ENCODE data around the gene PIK3AP1. TPM values are rescaled to one million over a fixed set of nuclear protein-coding genes. Genes with fewer than 3 reads are reported as not detected.

PIK3AP1 gene
- polyA plus RNA-seq, 1 of the 3 experiments (the other 2 are of a cell fraction), result 0.07 TPM

DNA sequence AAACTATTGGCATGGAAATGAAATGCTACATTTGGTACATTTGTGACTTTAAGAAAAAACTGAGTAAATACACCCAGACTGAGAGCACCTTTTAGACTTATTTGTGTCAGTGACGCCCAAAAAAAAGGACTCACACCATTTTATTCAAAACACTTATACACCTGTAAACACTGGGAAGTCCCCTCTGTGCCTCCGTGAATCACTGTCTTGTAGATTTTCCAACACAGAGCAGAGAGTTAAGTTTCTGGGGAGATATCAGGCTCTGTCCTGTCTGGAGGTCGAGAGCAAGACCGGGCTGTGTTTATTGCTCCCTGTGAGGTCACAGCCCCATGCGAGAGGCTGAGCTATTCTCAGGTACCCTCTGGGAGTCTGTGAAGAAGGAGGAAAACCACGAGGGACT lies 72.8 kb downstream of the PIK3AP1 start:
- H3K79me2 ChIP-seq (ENCODE audit: insufficient read depth), result no peaks in the 10 kb centered on the region
- H3K4me3 ChIP-seq (ENCODE audit: low read depth in 2 of 2, low read length in 1 of 2), result no peak overlapping the region
- no peaks in the 10 kb centered on the region for H3K9me2 ChIP-seq
- no peak overlapping the region; the same call in 1 of the 2 replicates for H2AFZ ChIP-seq (ENCODE audit: low read depth)
- H3K4me2 ChIP-seq, result no peak overlapping the region
- H3K27ac ChIP-seq (ENCODE audit: low read depth in 2 of 2, low read length in 1 of 2), result no peak overlapping the region
- no peaks in the 10 kb centered on the region for H3K36me3 ChIP-seq (replicated peaks in 1 of 2; ENCODE audit: control insufficient read depth in 1 of 2, insufficient read depth in 2 of 2, low read length in 1 of 2)
- no peak overlapping the region for H3K9ac ChIP-seq
- H3F3A ChIP-seq (replicated peaks; ENCODE audit: insufficient read depth), result no peaks in the 10 kb centered on the region
- TF ChIP-seq GATA2 (CRISPR knock-in tag; IDR thresholded peaks at IDR 0.05), result no peak
- no peak for TF ChIP-seq RAD21 (IDR thresholded peaks at IDR 0.05; ENCODE audit: low read length)
- H4K20me1 ChIP-seq (ENCODE audit: insufficient read depth), result no peaks in the 10 kb centered on the region
- DNase-seq, result no peak
- 58% methylated on average over 5 of the region's 6 CpGs for WGBS (ENCODE audit: low lambda C conversion rate)
- H3K27me3 ChIP-seq (ENCODE audit: insufficient read depth), result no peaks in the 10 kb centered on the region; the same call in 1 of the 2 replicates
- ChIA-PET POLR2A (no interaction called here), CTCF (interaction anchor here (0.6 kb wide), 1 partner anchor 158 kb away, joined by 3 read pairs; no protein-coding TSS in a partner anchor)
- no peaks in the 10 kb centered on the region for H3K4me1 ChIP-seq (ENCODE audit: control insufficient read depth in 1 of 2, insufficient read depth in 2 of 2, low read depth in 1 of 2, low read length in 1 of 2)
- H3K9me3 ChIP-seq, result no peaks in the 10 kb centered on the region

DNA sequence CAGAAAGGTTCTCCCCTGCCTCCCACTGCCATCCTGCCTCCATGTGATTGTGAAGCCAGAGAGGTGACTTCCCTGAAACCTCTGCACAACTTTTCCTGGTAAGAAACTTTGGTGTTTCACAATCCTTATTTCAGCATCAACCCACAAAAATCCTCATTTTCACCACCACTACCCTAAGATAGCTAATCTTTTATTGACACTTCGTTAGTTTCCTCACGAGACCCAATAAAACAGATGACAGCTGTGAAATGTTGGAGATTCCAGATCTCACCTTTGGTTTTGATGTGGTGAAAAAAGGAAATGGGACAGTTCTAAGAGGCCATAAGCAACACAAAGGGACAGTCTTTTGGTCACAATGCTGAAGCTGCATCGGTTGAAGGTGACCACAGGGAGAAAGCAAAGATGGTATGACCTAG lies 73.6 kb downstream of the PIK3AP1 start:
- H3K4me1 ChIP-seq (ENCODE audit: control insufficient read depth in 1 of 2, insufficient read depth in 2 of 2, low read depth in 1 of 2, low read length in 1 of 2), result no peaks in the 10 kb centered on the region
- no peak overlapping the region for H3K4me3 ChIP-seq (ENCODE audit: low read depth in 2 of 2, low read length in 1 of 2)
- H3K27me3 ChIP-seq (ENCODE audit: insufficient read depth), result no peaks in the 10 kb centered on the region; the same call in 1 of the 2 replicates
- H3F3A ChIP-seq (replicated peaks; ENCODE audit: insufficient read depth), result no peaks in the 10 kb centered on the region
- no peaks in the 10 kb centered on the region for H3K9me3 ChIP-seq
- no peaks in the 10 kb centered on the region for H3K9me2 ChIP-seq
- WGBS (ENCODE audit: low lambda C conversion rate), result 53% methylated on average over 3 of the region's 3 CpGs
- CTCF ChIA-PET, result interaction anchor here (0.6 kb wide), 2 partner anchors 307 to 367 kb away, joined by 3 read pairs; no protein-coding TSS in a partner anchor
- POLR2A ChIA-PET, result no interaction called here
- no peak overlapping the region for H3K9ac ChIP-seq
- no peak overlapping the region for H3K4me2 ChIP-seq
- H3K36me3 ChIP-seq (replicated peaks in 1 of 2; ENCODE audit: control insufficient read depth in 1 of 2, insufficient read depth in 2 of 2, low read length in 1 of 2), result no peaks in the 10 kb centered on the region
- DNase-seq, result no peak
- TF ChIP-seq MEF2A (IDR thresholded peaks at IDR 0.05; ENCODE audit: borderline replicate concordance, low read depth) (no peak), SIN3A (IDR thresholded peaks at IDR 0.05; ENCODE audit: borderline replicate concordance, low read depth, low read length) (no peak), NFIC (IDR thresholded peaks at IDR 0.05; ENCODE audit: borderline replicate concordance) (no peak)
- no peaks in the 10 kb centered on the region for H4K20me1 ChIP-seq (ENCODE audit: insufficient read depth)
- H2AFZ ChIP-seq (ENCODE audit: low read depth), result no peak overlapping the region
- no peak overlapping the region for H3K27ac ChIP-seq (ENCODE audit: low read depth in 2 of 2, low read length in 1 of 2)
- H3K79me2 ChIP-seq (ENCODE audit: insufficient read depth), result no peaks in the 10 kb centered on the region

DNA sequence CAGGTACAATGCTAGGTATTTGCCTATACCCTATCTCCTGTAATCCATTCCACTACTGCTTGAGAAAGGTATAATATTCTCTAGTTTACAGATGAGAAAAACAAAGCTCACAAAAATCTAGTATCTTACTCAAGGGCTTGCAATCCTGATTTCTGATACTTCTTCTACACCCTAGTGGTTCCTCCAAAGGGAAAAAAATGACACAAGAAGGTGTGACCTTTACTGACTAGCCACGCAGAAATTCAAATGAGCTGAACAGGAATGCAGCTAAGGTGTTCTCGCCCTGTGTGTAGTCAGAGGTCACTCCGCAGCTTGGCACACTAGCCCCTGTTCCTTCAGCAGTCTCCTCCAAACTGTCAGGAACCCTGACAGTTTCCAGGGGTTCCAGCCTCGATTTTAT lies 74.0 kb downstream of the PIK3AP1 start:
- no peaks in the 10 kb centered on the region; the same call in 1 of the 2 replicates for H3K27me3 ChIP-seq (ENCODE audit: insufficient read depth)
- no peaks in the 10 kb centered on the region for H3K9me3 ChIP-seq
- DNase-seq, result no peak
- ChIA-PET CTCF (interaction anchor here (0.6 kb wide), 2 partner anchors 308 to 366 kb away, joined by 3 read pairs; no protein-coding TSS in a partner anchor), POLR2A (no interaction called here)
- no peak overlapping the region for H3K27ac ChIP-seq (ENCODE audit: low read depth in 2 of 2, low read length in 1 of 2)
- no peaks in the 10 kb centered on the region for H3F3A ChIP-seq (replicated peaks; ENCODE audit: insufficient read depth)
- WGBS (ENCODE audit: low lambda C conversion rate), result 46% methylated on average over 4 of the region's 4 CpGs
- no peaks in the 10 kb centered on the region for H4K20me1 ChIP-seq (ENCODE audit: insufficient read depth)
- no peak overlapping the region for H3K4me2 ChIP-seq
- no peaks in the 10 kb centered on the region for H3K4me1 ChIP-seq (ENCODE audit: control insufficient read depth in 1 of 2, insufficient read depth in 2 of 2, low read depth in 1 of 2, low read length in 1 of 2)
- no peak overlapping the region for H2AFZ ChIP-seq (ENCODE audit: low read depth)
- no peak overlapping the region for H3K9ac ChIP-seq
- no peaks in the 10 kb centered on the region for H3K79me2 ChIP-seq (ENCODE audit: insufficient read depth)
- H3K36me3 ChIP-seq (replicated peaks in 1 of 2; ENCODE audit: control insufficient read depth in 1 of 2, insufficient read depth in 2 of 2, low read length in 1 of 2), result no peaks in the 10 kb centered on the region
- H3K9me2 ChIP-seq, result no peaks in the 10 kb centered on the region
- H3K4me3 ChIP-seq (ENCODE audit: low read depth in 2 of 2, low read length in 1 of 2), result no peak overlapping the region
- TF ChIP-seq EZH2phosphoT487 (IDR thresholded peaks at IDR 0.05; ENCODE audit: borderline replicate concordance, low read depth) (no peak), FOXJ3 (CRISPR knock-in tag; IDR thresholded peaks at IDR 0.05) (no peak), MXI1 (IDR thresholded peaks at IDR 0.05; ENCODE audit: low read depth, low read length) (no peak), MEF2A (IDR thresholded peaks at IDR 0.05; ENCODE audit: borderline replicate concordance, low read depth) (no peak), FOSL2 (IDR thresholded peaks at IDR 0.05; ENCODE audit: borderline replicate concordance, low read depth) (no peak), GATA2 (CRISPR knock-in tag; IDR thresholded peaks at IDR 0.05) (no peak), RCOR1 (IDR thresholded peaks at IDR 0.05; ENCODE audit: low read length) (no peak), SMC3 (IDR thresholded peaks at IDR 0.05; ENCODE audit: low read depth, low read length) (no peak), POLR2AphosphoS5 (IDR thresholded peaks at IDR 0.05; ENCODE audit: low read depth, low read length) (no peak), RFX5 (IDR thresholded peaks at IDR 0.05; ENCODE audit: low read length) (no peak), TAF1 (IDR thresholded peaks at IDR 0.05; ENCODE audit: borderline replicate concordance, low read depth, low read length) (no peak), TCF12 (IDR thresholded peaks at IDR 0.05) (no peak)
- TF ChIP-seq, protein P1, sequence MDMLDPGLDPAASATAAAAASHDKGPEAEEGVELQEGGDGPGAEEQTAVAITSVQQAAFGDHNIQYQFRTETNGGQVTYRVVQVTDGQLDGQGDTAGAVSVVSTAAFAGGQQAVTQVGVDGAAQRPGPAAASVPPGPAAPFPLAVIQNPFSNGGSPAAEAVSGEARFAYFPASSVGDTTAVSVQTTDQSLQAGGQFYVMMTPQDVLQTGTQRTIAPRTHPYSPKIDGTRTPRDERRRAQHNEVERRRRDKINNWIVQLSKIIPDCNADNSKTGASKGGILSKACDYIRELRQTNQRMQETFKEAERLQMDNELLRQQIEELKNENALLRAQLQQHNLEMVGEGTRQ (IDR thresholded peaks at IDR 0.05; ENCODE audit: borderline replicate concordance, low read depth, low read length), result no peak
- TF ChIP-seq, protein P2, sequence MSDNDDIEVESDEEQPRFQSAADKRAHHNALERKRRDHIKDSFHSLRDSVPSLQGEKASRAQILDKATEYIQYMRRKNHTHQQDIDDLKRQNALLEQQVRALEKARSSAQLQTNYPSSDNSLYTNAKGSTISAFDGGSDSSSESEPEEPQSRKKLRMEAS (IDR thresholded peaks at IDR 0.05; ENCODE audit: low read depth), result no peak
- TF ChIP-seq, protein P3, sequence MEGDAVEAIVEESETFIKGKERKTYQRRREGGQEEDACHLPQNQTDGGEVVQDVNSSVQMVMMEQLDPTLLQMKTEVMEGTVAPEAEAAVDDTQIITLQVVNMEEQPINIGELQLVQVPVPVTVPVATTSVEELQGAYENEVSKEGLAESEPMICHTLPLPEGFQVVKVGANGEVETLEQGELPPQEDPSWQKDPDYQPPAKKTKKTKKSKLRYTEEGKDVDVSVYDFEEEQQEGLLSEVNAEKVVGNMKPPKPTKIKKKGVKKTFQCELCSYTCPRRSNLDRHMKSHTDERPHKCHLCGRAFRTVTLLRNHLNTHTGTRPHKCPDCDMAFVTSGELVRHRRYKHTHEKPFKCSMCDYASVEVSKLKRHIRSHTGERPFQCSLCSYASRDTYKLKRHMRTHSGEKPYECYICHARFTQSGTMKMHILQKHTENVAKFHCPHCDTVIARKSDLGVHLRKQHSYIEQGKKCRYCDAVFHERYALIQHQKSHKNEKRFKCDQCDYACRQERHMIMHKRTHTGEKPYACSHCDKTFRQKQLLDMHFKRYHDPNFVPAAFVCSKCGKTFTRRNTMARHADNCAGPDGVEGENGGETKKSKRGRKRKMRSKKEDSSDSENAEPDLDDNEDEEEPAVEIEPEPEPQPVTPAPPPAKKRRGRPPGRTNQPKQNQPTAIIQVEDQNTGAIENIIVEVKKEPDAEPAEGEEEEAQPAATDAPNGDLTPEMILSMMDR (IDR thresholded peaks at IDR 0.05), result no peak
